ENCODE results near the gene LPCAT1.

LPCAT1 gene

GRCh38 chr5:1438871-1439270 lies 84.9 kb downstream of the LPCAT1 start:
- no peak overlapping the region for H3K4me3 ChIP-seq (ENCODE audit: low read depth, low read length)
- TF ChIP-seq, protein P1, sequence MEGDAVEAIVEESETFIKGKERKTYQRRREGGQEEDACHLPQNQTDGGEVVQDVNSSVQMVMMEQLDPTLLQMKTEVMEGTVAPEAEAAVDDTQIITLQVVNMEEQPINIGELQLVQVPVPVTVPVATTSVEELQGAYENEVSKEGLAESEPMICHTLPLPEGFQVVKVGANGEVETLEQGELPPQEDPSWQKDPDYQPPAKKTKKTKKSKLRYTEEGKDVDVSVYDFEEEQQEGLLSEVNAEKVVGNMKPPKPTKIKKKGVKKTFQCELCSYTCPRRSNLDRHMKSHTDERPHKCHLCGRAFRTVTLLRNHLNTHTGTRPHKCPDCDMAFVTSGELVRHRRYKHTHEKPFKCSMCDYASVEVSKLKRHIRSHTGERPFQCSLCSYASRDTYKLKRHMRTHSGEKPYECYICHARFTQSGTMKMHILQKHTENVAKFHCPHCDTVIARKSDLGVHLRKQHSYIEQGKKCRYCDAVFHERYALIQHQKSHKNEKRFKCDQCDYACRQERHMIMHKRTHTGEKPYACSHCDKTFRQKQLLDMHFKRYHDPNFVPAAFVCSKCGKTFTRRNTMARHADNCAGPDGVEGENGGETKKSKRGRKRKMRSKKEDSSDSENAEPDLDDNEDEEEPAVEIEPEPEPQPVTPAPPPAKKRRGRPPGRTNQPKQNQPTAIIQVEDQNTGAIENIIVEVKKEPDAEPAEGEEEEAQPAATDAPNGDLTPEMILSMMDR (IDR thresholded peaks at IDR 0.05; ENCODE audit: insufficient read depth, low read depth, low read length, missing control alignments), result no peak
- DNase-seq (ENCODE audit: low read depth), result no peak

GRCh38 chr5:1437876-1438559 lies 85.7 kb downstream of the LPCAT1 start:
- no peak for DNase-seq (ENCODE audit: low read depth)
- TF ChIP-seq, protein P1 (IDR thresholded peaks at IDR 0.05; ENCODE audit: insufficient read depth, low read depth, low read length, missing control alignments), result no peak
- no peak overlapping the region for H3K4me3 ChIP-seq (ENCODE audit: low read depth, low read length)

DNA sequence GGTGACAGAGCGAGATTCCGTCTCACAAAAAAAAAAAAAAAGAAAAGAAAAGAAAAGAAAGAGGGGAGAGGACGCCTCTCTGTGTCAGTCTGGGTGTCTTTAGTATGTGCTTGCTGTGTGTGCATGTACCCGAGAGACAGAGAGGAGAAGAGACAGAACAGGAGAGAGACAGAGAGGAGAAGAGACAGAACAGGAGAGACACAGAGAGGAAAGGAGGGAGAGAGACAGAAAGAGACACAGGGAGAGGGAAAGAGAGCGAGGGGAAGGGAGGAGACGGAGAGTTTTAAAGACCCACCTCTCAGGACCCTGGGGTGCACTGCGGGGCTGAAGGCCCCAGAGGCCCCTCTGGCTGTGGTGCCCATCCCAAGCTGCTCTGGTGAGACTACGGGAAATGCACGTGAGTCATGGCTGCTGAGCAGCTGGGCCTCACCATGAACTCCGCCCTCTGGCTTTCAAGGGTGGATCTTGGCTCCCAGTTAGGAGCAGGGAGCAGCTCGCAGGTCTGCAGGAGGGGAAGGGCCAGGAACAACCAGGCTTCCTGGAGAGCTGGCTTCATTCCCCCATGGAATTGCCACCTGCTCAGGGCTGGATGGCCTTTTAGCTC lies 86.4 kb downstream of the LPCAT1 start:
- DNase-seq (ENCODE audit: low read depth), result no peak
- TF ChIP-seq, protein P1 (IDR thresholded peaks at IDR 0.05; ENCODE audit: insufficient read depth, low read depth, low read length, missing control alignments), result no peak
- H3K4me3 ChIP-seq (ENCODE audit: low read depth, low read length), result no peak overlapping the region

GRCh38 chr5:1436681-1437080 lies 87.1 kb downstream of the LPCAT1 start:
- TF ChIP-seq, protein P1 (IDR thresholded peaks at IDR 0.05; ENCODE audit: insufficient read depth, low read depth, low read length, missing control alignments), result no peak
- DNase-seq (ENCODE audit: low read depth), result no peak
- H3K4me3 ChIP-seq (ENCODE audit: low read depth, low read length), result no peak overlapping the region

GRCh38 chr5:1436036-1436435 lies 87.7 kb downstream of the LPCAT1 start:
- H3K4me3 ChIP-seq (ENCODE audit: low read depth, low read length), result no peak overlapping the region
- no peak for DNase-seq (ENCODE audit: low read depth)
- TF ChIP-seq, protein P1 (IDR thresholded peaks at IDR 0.05; ENCODE audit: insufficient read depth, low read depth, low read length, missing control alignments), result no peak

- no peak overlapping the region for H3K4me3 ChIP-seq (ENCODE audit: low read depth, low read length)
- TF ChIP-seq, protein P1 (IDR thresholded peaks at IDR 0.05; ENCODE audit: insufficient read depth, low read depth, low read length, missing control alignments), result no peak
These were observed 88.4 kb downstream of the LPCAT1 start for GRCh38 chr5:1435369-1435768.

DNA sequence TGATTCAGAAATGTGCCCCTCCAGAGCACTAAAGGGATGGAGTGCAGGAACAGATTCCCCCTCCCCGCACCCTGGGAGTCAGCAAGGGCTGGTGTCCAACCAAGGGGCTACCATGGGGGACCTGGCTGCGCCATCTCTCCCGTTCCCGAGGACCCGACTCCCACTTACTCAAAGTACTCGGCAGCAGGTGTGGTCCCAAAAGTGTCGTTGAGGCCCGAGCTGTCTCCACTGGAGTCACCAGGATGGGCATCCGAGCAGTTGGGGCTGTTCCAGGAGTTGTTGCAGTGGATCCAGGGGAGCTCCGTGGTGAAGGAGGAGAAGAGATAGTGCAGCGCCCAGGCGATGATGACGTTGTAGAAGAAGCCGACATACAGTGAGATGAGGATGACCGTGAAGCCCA lies 91.5 kb downstream of the LPCAT1 start:
- TF ChIP-seq, protein P1 (IDR thresholded peaks at IDR 0.05; ENCODE audit: insufficient read depth, low read depth, low read length, missing control alignments), result no peak
- no peak overlapping the region for H3K4me3 ChIP-seq (ENCODE audit: low read depth, low read length)
- DNase-seq (ENCODE audit: low read depth), result no peak

More at GRCh38 chr5:1435369-1435768, 88.4 kb downstream of the LPCAT1 start:
- no peak for DNase-seq (ENCODE audit: low read depth)

Data from GM12865 (cell line).